ENCODE measurements around the gene C2CD2.

The C2CD2 gene

DNA sequence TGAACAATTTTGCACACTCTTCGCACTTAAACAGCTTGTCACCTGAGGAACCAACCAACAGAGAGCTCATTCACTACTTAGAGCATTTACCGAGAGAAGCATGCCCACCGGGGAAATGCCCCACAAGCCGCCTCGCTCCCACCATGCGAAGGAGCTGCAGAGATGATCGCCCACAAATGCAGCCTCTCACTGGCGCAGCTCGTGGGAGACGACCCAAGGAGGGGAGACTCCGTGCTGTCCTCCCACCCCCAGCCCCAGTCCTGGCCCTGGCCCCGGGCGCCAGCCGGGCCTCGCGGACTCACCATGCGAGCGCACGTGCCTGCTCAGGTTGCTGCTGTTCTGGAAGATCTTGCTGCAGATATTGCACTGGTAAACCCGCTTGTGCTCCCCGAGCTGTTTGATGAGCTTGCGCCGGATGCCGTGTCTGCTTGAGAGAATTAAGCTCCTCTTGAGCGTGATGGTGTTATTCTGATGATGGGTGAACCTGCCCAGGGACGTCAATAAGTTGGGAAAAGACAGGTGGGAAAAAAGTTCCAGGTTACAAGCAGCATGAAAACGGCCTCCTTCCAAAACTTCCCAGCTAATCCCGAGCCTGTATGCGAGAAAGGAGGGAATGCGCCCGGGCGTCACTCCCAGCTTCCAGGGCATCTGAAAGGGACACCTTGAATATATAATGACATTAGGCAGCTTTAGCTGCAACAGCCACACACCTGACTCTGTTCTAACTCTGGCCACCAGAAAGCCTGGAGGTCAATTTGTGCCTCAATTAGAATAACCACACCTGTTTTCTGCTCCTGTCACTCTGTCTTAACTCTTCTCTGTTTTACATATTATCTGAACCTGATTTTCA lies 117.4 kb downstream of the C2CD2 start:
- DNase-seq: no peak

DNA sequence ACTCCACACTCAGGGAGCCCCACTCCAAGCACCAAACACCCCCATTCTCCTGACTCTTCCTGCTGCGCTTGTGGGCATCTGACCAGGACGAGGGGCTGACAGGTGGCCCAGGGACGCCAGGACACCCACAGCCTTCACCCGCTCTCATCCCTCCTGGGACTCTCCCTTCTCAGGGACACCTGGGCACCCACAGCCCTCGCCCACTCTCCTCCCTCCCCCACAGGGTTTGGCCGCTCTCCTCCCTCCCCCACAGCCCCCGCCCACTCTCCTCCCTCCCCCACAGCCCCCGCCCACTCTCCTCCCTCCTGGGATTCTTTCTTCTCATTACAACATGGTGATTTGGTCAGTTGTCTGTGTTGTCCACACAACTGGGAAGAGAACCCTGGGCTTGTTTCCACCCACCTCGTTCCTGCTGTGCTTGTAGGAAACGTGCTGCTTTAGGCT lies 118.1 kb downstream of the C2CD2 start:
- DNase-seq: peak; percentile 10

Measured in DMS153 (cell line).